ENCODE data around the gene EMC7. TPM values are rescaled to one million over a fixed set of nuclear protein-coding genes. Genes with fewer than 3 reads are reported as not detected.

EMC7 gene
- total and polyA plus RNA-seq, 2 of the 4 experiments (the other 2 are of a cell fraction) = 46.6 to 76.4 TPM

GRCh38 chr15:34065261-34065660 is 36.4 kb downstream of the EMC7 start:
- H3K4me1 ChIP-seq (ENCODE audit: control insufficient read depth, insufficient read depth, low read length) = no peaks in the 10 kb centered on the region
- H4K5ac ChIP-seq (ENCODE audit: low read depth, low read length) = no peak overlapping the region
- H3K18ac ChIP-seq (ENCODE audit: low read depth, low read length) = no peak overlapping the region
- H3K56ac ChIP-seq (ENCODE audit: extremely low read depth, insufficient read depth, low read length) = no peak overlapping the region
- H4K91ac ChIP-seq (ENCODE audit: insufficient read depth, low read depth, low read length) = no peak overlapping the region
- no peak overlapping the region for H3K4me2 ChIP-seq (ENCODE audit: low read depth, low read length)
- no peaks in the 10 kb centered on the region for H3K36me3 ChIP-seq (ENCODE audit: control insufficient read depth, insufficient read depth, low read length)
- H3K4ac ChIP-seq (ENCODE audit: low read depth, low read length) = no peak overlapping the region
- H3K27ac ChIP-seq (ENCODE audit: insufficient read depth, low read length) = no peak overlapping the region
- no peak overlapping the region for H2BK120ac ChIP-seq (ENCODE audit: low read depth, low read length)
- H3K79me1 ChIP-seq (ENCODE audit: low read depth in 1 of 2, low read length in 2 of 2) = no peaks in the 10 kb centered on the region
- H2AFZ ChIP-seq (replicated peaks; ENCODE audit: low read length, poor library complexity) = no peak overlapping the region
- H3K4me3 ChIP-seq (ENCODE audit: insufficient read depth, low read depth, low read length) = no peak overlapping the region
- POLR2A ChIA-PET (ENCODE audit: unreplicated experiment) = no interaction called here
- H2AK9ac ChIP-seq (replicated peaks; ENCODE audit: low read depth, low read length, poor library complexity) = no peak overlapping the region
- H3K9me1 ChIP-seq (ENCODE audit: insufficient read depth, low read length) = no peaks in the 10 kb centered on the region
- intact Hi-C loops (cut with micrococcal nuclease) (loop anchor here (10.0 kb wide), 1 partner anchor 300 kb away; the partner anchor contains the start of gene LPCAT4), dilution Hi-C loops (cut with HindIII; ENCODE audit: low sequenced_read_pairs, unreplicated experiment) (no loop called here), in situ Hi-C loops (cut with MboI; ENCODE audit: low sequenced_read_pairs) (loop anchor here (10.0 kb wide), 1 partner anchor 150 kb away; the partner anchor contains the start of gene KATNBL1)
- H2BK15ac ChIP-seq (ENCODE audit: low read depth, low read length) = no peak overlapping the region
- no peak for ATAC-seq (ENCODE audit: low read depth)
- H3K9ac ChIP-seq (ENCODE audit: low read depth, low read length) = no peak overlapping the region
- WGBS, 2 experiments (ENCODE audit: extremely low coverage in 2 of 2, insufficient read length in 1 of 2) = no CpG with 5 or more reads among the region's 3 CpGs
- no peak for TF ChIP-seq FOS (IDR thresholded peaks at IDR 0.05; ENCODE audit: low read depth, low read length)
- TF ChIP-seq NFE2L2 (IDR thresholded peaks at IDR 0.05; ENCODE audit: low read depth, low read length) = no peak
- TF ChIP-seq ELK1 (IDR thresholded peaks at IDR 0.05; ENCODE audit: borderline replicate concordance, low read depth, low read length) = no peak
- TF ChIP-seq CEBPB (IDR thresholded peaks at IDR 0.05; ENCODE audit: low read depth, low read length) = no peak
- no peak for TF ChIP-seq BHLHE40 (IDR thresholded peaks at IDR 0.05; ENCODE audit: low read depth, low read length)
- H3K9me3 ChIP-seq (ENCODE audit: control insufficient read depth, insufficient read depth, low read length) = no peaks in the 10 kb centered on the region
- H3K27me3 ChIP-seq (ENCODE audit: control insufficient read depth, insufficient read depth, low read length) = no peaks in the 10 kb centered on the region
- H2AK5ac ChIP-seq (ENCODE audit: low read depth, low read length) = no peak overlapping the region
- no peak overlapping the region for H4K8ac ChIP-seq (ENCODE audit: low read depth in 2 of 2, low read length in 2 of 2)
- H3K14ac ChIP-seq (replicated peaks; ENCODE audit: low read depth, low read length) = no peak overlapping the region
- no peak overlapping the region for H2BK20ac ChIP-seq (ENCODE audit: low read depth, low read length)
- no TSS peak for BruUV-seq (replicated peaks)
- no peak for DNase-seq
- H2BK5ac ChIP-seq (ENCODE audit: low read depth, low read length, poor library complexity, severe bottlenecking) = no peak overlapping the region
- H3K23ac ChIP-seq (ENCODE audit: low read depth, low read length) = no peak overlapping the region
- CTCF ChIA-PET = no interaction called here
- H4K20me1 ChIP-seq (ENCODE audit: insufficient read depth, low read length) = no peaks in the 10 kb centered on the region
